Activated CD4-positive, alpha-beta T cell treated with anti-CD3 and anti-CD28 coated beads, Interleukin-2, amount 50 U/mL, for 24 hours (primary cell): Measurements from ENCODE around the gene TFR2.

Source experiments
- DNase-seq, 2 donors: peaks; one replicate each; pipeline ENCODE4 v3.0.0-alpha.2; 2020; ENCODE audit warnings: low read depth in 1 of 2, low spot score in 1 of 2

The TFR2 gene

GRCh38 chr7:100641463-100641859, at the start of gene TFR2:
TSS of gene TFR2 (minus strand) at chr7:100641552. CDS start at chr7:100641509, 43 bp downstream.
- DNase-seq = no peak

GRCh38 chr7:100689230-100690135, 48.1 kb upstream of the TFR2 start:
- DNase-seq = no peak

DNA sequence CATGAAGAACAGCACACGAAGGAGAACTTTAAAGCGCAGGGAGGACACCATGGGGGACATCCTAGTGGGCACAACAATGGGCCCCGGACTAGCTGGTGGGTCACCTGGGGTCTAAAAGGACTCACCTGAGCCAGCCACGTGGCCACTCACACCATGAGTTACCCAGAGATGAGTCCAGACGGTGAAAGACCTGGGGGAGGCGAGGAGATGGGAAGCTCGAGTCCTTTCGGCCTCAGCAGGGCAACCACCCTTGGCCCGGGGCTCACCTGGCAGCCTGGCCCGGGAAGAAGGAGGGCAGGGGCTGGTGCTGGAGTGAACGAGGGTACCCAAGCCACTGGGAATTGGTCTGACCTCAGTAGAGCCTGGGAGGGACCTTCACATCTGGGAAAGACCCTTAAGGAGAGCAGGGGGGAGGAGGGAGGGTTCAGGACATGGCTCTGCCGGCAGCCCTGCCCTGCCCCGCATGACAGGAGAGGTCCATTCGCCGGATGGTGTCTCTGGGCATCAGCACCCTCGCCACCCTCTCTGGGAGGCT, 47.0 kb upstream of the TFR2 start:
- DNase-seq = no peak

DNA sequence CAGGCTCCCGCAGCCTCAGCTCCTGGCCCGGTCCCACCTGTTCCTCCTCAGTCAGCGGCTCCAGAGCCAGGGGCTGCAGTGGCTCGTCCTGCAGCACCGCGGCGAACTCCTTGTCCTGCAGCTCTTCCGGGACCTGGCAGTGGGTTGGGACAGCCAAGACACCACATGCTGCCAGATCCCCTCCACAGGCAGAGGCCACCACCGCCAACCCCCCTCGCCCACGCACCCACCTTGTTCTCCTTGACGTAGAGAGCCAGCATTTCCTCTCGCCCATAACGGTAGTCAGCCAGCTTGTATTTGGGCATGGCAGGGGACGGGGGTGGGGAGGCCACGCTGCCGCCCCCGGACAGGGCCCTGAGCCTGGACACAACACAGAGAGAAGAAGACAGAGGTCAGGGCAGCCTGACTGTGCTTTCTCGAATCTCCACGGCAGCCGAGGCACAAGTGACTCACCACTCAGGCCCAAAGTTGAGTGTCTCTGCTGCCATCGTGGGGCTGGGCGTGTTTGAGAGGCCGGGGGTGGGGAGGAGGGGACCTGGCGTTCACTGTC, 46.5 kb upstream of the TFR2 start:
- no peak for DNase-seq

DNA sequence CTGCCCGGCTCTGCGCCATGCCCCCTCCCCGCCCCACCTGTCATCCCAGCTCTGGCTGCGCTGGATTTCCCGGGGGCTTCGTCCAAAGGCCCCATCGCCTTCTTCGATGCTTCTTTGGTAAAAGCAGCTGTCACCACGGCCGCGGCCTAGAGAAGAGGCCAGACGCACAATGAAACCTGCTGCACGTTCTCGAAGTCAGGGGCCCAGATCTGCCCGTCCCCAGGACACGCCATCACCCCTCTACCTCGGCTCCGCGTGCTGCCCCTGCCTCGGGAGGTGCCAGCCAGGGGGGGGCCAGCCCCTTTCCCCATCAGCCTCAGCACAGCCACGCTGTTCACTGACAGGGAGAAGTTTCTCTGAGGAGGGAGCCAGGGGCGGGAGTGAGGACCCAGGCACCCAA, 45.9 kb upstream of the TFR2 start:
- no peak for DNase-seq

DNA sequence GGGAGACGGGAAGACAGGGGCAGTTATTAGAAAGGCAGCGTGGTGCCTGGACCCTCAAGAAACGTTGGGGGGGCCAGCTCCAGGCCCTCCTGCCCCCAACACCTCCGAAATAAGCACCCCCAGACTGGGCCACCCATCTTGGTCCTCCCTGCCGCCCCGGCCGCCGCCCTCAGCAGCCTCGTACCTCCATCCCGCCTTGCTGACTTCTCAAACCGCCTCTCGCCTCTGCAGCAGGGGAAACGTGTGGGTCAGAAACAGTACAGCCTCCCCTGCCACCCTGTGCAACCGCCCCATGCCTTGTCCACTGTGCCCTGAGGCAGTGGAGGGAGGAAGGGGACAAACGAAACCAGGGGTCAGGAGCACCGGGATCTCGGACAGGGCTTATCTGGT, 45.5 kb upstream of the TFR2 start:
- DNase-seq = no peak

DNA sequence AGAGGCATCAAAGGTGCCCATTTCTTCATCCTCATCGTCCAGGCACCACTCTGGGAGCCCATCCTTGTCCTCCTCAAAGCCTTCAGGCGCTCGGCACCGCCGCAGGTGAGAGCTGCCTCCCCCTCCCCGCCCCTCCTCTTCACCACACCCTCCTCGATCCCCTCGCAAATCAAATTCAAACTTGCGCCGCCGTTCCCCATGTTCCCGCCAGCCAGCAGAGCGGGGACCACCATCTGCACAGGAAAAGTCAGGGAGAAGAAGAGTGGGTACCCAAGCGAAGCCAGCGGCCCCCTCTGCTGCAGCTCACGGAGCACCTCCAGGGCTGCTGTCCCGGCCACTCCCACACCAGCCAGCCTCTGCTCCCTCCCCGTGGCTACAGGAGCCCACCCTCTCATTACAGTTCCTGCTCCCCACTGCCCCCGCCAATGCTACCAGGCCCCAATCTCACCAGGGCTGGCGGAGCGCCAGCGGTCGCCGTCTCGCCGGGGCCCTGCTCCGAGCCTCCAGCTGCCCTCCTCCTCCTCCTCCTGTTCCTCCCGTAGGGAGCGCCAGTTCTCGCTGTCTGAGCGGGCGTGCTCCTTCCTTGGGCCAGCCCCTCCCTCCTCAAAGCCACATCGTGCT, 45.0 kb upstream of the TFR2 start:
- DNase-seq = no peak

- DNase-seq = no peak
These were observed 44.3 kb upstream of the TFR2 start for GRCh38 chr7:100685631-100686145.

- no peak for DNase-seq
These were observed 43.8 kb upstream of the TFR2 start for GRCh38 chr7:100685049-100685605.

- no peak for DNase-seq
These were observed 43.2 kb upstream of the TFR2 start for GRCh38 chr7:100684534-100685042.

GRCh38 chr7:100683659-100684533, 42.5 kb upstream of the TFR2 start:
- DNase-seq = no peak

DNA sequence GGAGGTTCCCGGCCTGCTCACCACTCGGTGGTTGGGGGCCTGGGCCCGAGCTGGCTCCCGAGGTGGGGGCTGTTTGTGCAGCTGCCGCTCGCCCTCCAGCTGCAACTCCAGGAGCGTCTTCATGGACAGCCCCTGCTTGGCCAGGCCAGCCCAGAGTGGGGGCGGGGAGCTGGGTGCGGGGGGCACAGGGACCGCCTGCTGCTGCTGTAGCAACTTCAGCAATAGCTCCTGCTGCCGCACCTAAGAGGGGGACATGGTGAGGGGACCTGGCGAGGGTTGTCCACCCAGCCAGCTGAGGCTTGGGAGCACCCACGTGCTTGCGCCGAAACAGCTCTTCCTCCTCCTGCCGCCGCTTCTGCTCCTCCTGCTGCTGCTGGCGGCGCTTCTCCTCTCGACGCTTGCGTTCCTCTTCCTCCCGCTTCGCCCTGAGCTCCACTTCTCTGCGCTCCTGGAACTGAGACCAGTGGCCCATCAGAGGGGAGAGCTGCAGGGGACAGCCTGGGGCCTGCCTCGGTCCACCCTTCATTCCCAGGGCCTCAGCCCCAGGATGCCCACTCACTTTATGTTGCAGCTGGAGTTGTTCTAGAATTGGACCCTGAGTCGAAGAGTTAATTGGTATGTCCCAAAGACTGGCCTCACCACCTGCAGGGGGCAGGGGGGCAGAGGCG, 41.8 kb upstream of the TFR2 start:
- no peak for DNase-seq

DNA sequence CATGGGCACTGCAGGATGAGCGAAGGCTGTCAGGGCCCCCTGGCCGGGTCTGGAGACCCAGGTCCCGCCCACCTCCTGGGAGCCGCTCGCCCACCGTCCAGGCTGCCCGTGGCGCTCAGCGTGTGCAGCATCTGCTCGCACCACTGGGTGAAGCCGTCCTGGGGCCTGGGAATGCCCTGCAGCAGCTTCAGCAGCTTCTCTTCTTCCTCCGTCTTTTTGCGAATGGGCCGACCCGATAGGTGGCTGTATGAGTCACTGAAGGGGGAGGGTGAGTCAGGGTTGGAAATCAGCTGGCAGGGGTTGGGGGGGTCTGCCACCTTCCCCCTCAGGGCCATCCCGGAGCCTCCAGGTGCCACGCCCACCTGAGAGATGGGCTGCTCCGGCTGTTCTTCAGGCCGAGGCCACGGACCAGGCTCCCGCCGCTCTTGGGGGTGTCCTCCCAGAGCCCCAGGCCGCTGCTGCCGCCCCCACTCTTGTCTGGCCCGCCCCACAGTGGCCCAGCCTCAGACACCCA, 40.9 kb upstream of the TFR2 start:
- no peak for DNase-seq

DNA sequence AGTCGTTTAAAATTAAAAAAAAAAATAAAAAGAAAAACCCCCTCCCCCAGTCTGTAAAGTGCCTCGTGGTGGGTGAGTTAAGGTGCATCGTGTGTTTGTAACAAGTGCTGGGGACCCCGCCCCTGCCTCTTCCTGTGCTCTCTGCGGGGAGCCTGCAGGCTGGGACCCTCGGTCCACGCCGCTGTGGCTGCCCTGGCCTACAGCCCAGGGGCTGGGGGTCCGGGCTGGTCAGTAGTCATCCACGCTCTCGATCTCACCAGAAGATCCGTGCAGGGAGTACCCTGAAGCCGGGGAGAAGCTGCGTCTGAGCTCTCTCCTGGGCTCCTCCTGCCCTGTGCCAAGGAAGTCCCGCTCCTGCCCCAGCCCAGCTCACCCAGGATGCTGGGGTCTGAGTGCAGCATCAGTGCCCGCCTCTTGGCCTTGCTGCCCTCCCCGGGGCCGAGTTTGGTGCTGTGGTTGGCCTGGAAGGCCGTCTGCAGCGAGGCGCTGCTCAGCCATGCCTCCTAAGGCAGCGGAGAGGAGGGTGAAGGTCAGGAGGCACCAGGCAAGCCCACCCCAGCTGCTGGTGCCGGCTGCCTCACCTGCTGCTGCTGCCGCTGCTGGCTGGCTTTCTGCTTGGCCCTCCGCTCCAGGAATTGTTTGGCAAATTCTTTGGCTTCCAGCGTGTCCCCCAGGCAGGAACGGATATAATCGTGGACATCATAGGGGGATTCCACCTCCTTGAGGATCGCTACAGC, 40.3 kb upstream of the TFR2 start:
- no peak for DNase-seq

GRCh38 chr7:100680576-100681271, 39.4 kb upstream of the TFR2 start:
- DNase-seq = no peak

GRCh38 chr7:100679927-100680575, 38.7 kb upstream of the TFR2 start:
- DNase-seq = no peak

- no peak for DNase-seq
These were observed 38.0 kb upstream of the TFR2 start for GRCh38 chr7:100679129-100679926.
